WTC11 (cell line): ENCODE results near the gene STRIP1. TPM values are rescaled to one million over a fixed set of nuclear protein-coding genes. Genes with fewer than 3 reads are reported as not detected.

Source experiments
- ATAC-seq: fragments of 200-7000 bp; cut with Tn5 transposase; 2 replicates; pipeline ENCODE4 v1.10.0; 2021; ENCODE audit warnings: mild to moderate bottlenecking, moderate library complexity
- CTCF ChIA-PET: fragments of 300-600 bp; sonication (Branson Sonifier 250); formaldehyde crosslinking; loops from one replicate; lab custom pipeline; 2021; ENCODE audit warnings: antibody characterized with exemption; lab: Charles Lee
- POLR2A ChIA-PET: fragments of 350-600 bp; sonication (Branson Sonifier 250); formaldehyde crosslinking; loops from one replicate; lab custom pipeline; 2021; ENCODE audit warnings: antibody characterized with exemption; lab: Charles Lee
- DNase-seq: peaks from one replicate; pipeline ENCODE4 v3.0.0; 2021; ENCODE audit warnings: low spot score
- H3K27ac Mint-ChIP-seq: 2 replicates; pipeline ENCODE4 v1.8.0; 2021; ENCODE audit warnings: mixed read lengths
- H3K27me3 Mint-ChIP-seq: 2 replicates; pipeline ENCODE4 v1.8.0; 2021; ENCODE audit warnings: low read depth, mild to moderate bottlenecking, moderate library complexity, mixed read lengths
- H3K36me3 Mint-ChIP-seq: 2 replicates; pipeline ENCODE4 v1.8.0; 2021; ENCODE audit warnings: mixed read lengths
- H3K4me1 Mint-ChIP-seq: 2 replicates; pipeline ENCODE4 v1.8.0; 2022; ENCODE audit warnings: mixed read lengths
- H3K4me3 Mint-ChIP-seq: 2 replicates; pipeline ENCODE4 v1.8.0; 2021; ENCODE audit warnings: mild to moderate bottlenecking, moderate library complexity, mixed read lengths
- H3K9me3 Mint-ChIP-seq: 2 replicates; pipeline ENCODE4 v1.8.0; 2021; ENCODE audit warnings: mixed read lengths
- ATF1 ChIP-seq: sonication (generic); formaldehyde crosslinking; IDR thresholded peaks from 2 replicates; pipeline ENCODE4 v1.8.1; 2023; ENCODE audit warnings: mild to moderate bottlenecking, moderate library complexity, missing genetic modification reagents
- ATF2 ChIP-seq: sonication (generic); formaldehyde crosslinking; IDR thresholded peaks from 2 replicates; pipeline ENCODE4 v1.8.1; 2022; ENCODE audit warnings: low read depth, missing genetic modification reagents, borderline replicate concordance
- ATF6 ChIP-seq: sonication (generic); formaldehyde crosslinking; IDR thresholded peaks from 2 replicates; pipeline ENCODE4 v1.8.1; 2023; ENCODE audit warnings: mild to moderate bottlenecking, missing genetic modification reagents
- CTCF ChIP-seq: fragments of 200-600 bp; IDR thresholded peaks from 2 replicates; pipeline ENCODE4 v1.8.0; 2022; ENCODE audit warnings: antibody characterized with exemption
- HMGXB4 ChIP-seq: sonication (generic); formaldehyde crosslinking; IDR thresholded peaks from 2 replicates; pipeline ENCODE4 v1.8.1; 2023; ENCODE audit warnings: mild to moderate bottlenecking, moderate library complexity, missing genetic modification reagents
- IRF1 ChIP-seq: sonication (generic); formaldehyde crosslinking; IDR thresholded peaks from 2 replicates; pipeline ENCODE4 v1.8.0; 2023; ENCODE audit warnings: missing genetic modification reagents
- NFATC4 ChIP-seq: fragments of 250-450 bp; sonication (Bioruptor Pico); IDR thresholded peaks from 2 replicates; pipeline ENCODE4 v1.9.0; 2021; ENCODE audit warnings: mild to moderate bottlenecking
- NFYB ChIP-seq: sonication (generic); formaldehyde crosslinking; conservative IDR thresholded peaks from 2 replicates; pipeline ENCODE4 v1.8.0; 2022; ENCODE audit warnings: low read depth, missing genetic modification reagents
- PRRX2 ChIP-seq: fragments of 250-450 bp; sonication (Bioruptor Pico); IDR thresholded peaks from 2 replicates; pipeline ENCODE4 v1.8.0; 2021; ENCODE audit warnings: mild to moderate bottlenecking
- TEAD1 ChIP-seq: sonication (generic); formaldehyde crosslinking; IDR thresholded peaks from 2 replicates; pipeline ENCODE4 v1.8.0; 2022; ENCODE audit warnings: mild to moderate bottlenecking, missing genetic modification reagents
- TP53 ChIP-seq: sonication (generic); formaldehyde crosslinking; IDR thresholded peaks from 2 replicates; pipeline ENCODE4 v1.8.1; 2023; ENCODE audit warnings: mild to moderate bottlenecking, missing genetic modification reagents
- USF1 ChIP-seq: sonication (generic); formaldehyde crosslinking; IDR thresholded peaks from 2 replicates; pipeline ENCODE4 v1.8.0; 2022; ENCODE audit warnings: mild to moderate bottlenecking, missing genetic modification reagents
- ZBTB43 ChIP-seq: sonication (generic); formaldehyde crosslinking; IDR thresholded peaks from 2 replicates; pipeline ENCODE4 v1.8.1; 2023; ENCODE audit warnings: mild to moderate bottlenecking, missing genetic modification reagents
- ZNF396 ChIP-seq: fragments of 250-450 bp; sonication (Bioruptor Pico); IDR thresholded peaks from 2 replicates; pipeline ENCODE4 v1.8.0; 2021; ENCODE audit warnings: mild to moderate bottlenecking, moderate library complexity, borderline replicate concordance
- ZNF425 ChIP-seq: fragments of 250-450 bp; sonication (Bioruptor Pico); conservative IDR thresholded peaks from 2 replicates; pipeline ENCODE4 v1.9.0; 2021; ENCODE audit warnings: mild to moderate bottlenecking
- total RNA-seq: library from RNA; stranded (reverse); gene quantifications from 3 replicates; pipeline ENCODE4 v1.2.3, GENCODE V29; 2021

The STRIP1 gene
- total RNA-seq, 1 experiment from 2014 or later: 42.8 TPM

GRCh38 chr1:110087812-110088738 is 53.7 kb downstream of the STRIP1 start:
- H3K9me3 Mint-ChIP-seq: no peaks in the 10 kb centered on the region
- H3K27me3 Mint-ChIP-seq: peaks cover 50% of the 10 kb centered on the region
- no peak overlapping the region for H3K27ac Mint-ChIP-seq
- ATAC-seq: peak; percentile 76
- no peak overlapping the region for H3K4me3 Mint-ChIP-seq
- H3K4me1 Mint-ChIP-seq: peaks cover 33% of the 10 kb centered on the region
- ChIA-PET POLR2A (interaction anchor here (0.6 to 1.3 kb wide), 2 partner anchors 18 to 28 kb away, joined by 3 to 5 read pairs; no protein-coding TSS in a partner anchor), CTCF (interaction anchor here (0.6 to 6.4 kb wide), 45 partner anchors 9 to 531 kb away, joined by 3 to 291 read pairs (median 6); partner anchors contain the start of genes ALX3, SLC6A17, STRIP1 and UBL4B)
- no peaks in the 10 kb centered on the region for H3K36me3 Mint-ChIP-seq
- DNase-seq: peak; percentile 60
- TF ChIP-seq USF1 (CRISPR knock-in tag) (no peak), CTCF (peak; percentile 71)

- ATAC-seq (no peak), DNase-seq (no peak)
- no peak for TF ChIP-seq NFYB (CRISPR knock-in tag)
- TF ChIP-seq HMGXB4: no peak
- TF ChIP-seq TP53 (CRISPR knock-in tag): no peak
- TF ChIP-seq NFATC4 (CRISPR knock-in tag): no peak
- no peak for TF ChIP-seq PRRX2 (CRISPR knock-in tag)
- no peak for TF ChIP-seq ATF2 (CRISPR knock-in tag)
- TF ChIP-seq ZNF396: no peak
- TF ChIP-seq ZBTB43 (CRISPR knock-in tag): no peak
- CTCF ChIA-PET: interaction anchor here (0.9 to 6.4 kb wide), 33 partner anchors 10 to 531 kb away, joined by 3 to 291 read pairs (median 7); partner anchors contain the start of genes ALX3, SLC6A17, STRIP1 and UBL4B
- H3K9me3 Mint-ChIP-seq: no peaks in the 10 kb centered on the region
- H3K27me3 Mint-ChIP-seq: peaks cover 44% of the 10 kb centered on the region
- POLR2A ChIA-PET: interaction anchor here (1.3 kb wide), 1 partner anchor 17 kb away, joined by 5 read pairs; no protein-coding TSS in a partner anchor
- H3K27ac Mint-ChIP-seq: no peak overlapping the region
- peaks cover 26% of the 10 kb centered on the region for H3K4me1 Mint-ChIP-seq
- H3K36me3 Mint-ChIP-seq: no peaks in the 10 kb centered on the region
- H3K4me3 Mint-ChIP-seq: no peak overlapping the region
Observed at GRCh38 chr1:110088739-110089316, 54.4 kb downstream of the STRIP1 start.

GRCh38 chr1:110089561-110090275 is 55.3 kb downstream of the STRIP1 start:
- DNase-seq (no peak), ATAC-seq (peak; percentile 22)
- no peaks in the 10 kb centered on the region for H3K36me3 Mint-ChIP-seq
- H3K27ac Mint-ChIP-seq: no peak overlapping the region
- H3K4me1 Mint-ChIP-seq: peaks cover 22% of the 10 kb centered on the region
- POLR2A ChIA-PET: no interaction called here
- peaks cover 38% of the 10 kb centered on the region for H3K27me3 Mint-ChIP-seq
- CTCF ChIA-PET: interaction anchor here (0.7 to 6.4 kb wide), 8 partner anchors 8 to 73 kb away, joined by 3 to 291 read pairs (median 10); partner anchors contain the start of genes ALX3 and UBL4B
- H3K9me3 Mint-ChIP-seq: no peaks in the 10 kb centered on the region
- no peak overlapping the region for H3K4me3 Mint-ChIP-seq
- TF ChIP-seq ATF6 (CRISPR knock-in tag): no peak
- no peak for TF ChIP-seq ZNF425 (CRISPR knock-in tag)
- TF ChIP-seq IRF1 (CRISPR knock-in tag): no peak
- no peak for TF ChIP-seq ATF1 (CRISPR knock-in tag)
- TF ChIP-seq TEAD1 (CRISPR knock-in tag): no peak
